ENCODE data around the gene SHISA5.
"Not testable (repeated sequence)": the region's sequence is repeated elsewhere in the genome, so short reads cannot be mapped to it uniquely, and the experiment has no call there.

The SHISA5 gene

GRCh38 chr3:48502121-48502520 is 1.9 kb downstream of the SHISA5 start:
- no peak for DNase-seq (ENCODE audit: low spot score)
- CTCF ChIA-PET = no interaction called here
- peak overlapping the region; percentile 91 for H3K27ac ChIP-seq
- POLR2A ChIA-PET (ENCODE audit: low non-redundant PET) = interaction anchor here (0.7 kb wide), 1 partner anchor 16 kb away, joined by 3 read pairs; no protein-coding TSS in a partner anchor
- TF ChIP-seq, protein P1, sequence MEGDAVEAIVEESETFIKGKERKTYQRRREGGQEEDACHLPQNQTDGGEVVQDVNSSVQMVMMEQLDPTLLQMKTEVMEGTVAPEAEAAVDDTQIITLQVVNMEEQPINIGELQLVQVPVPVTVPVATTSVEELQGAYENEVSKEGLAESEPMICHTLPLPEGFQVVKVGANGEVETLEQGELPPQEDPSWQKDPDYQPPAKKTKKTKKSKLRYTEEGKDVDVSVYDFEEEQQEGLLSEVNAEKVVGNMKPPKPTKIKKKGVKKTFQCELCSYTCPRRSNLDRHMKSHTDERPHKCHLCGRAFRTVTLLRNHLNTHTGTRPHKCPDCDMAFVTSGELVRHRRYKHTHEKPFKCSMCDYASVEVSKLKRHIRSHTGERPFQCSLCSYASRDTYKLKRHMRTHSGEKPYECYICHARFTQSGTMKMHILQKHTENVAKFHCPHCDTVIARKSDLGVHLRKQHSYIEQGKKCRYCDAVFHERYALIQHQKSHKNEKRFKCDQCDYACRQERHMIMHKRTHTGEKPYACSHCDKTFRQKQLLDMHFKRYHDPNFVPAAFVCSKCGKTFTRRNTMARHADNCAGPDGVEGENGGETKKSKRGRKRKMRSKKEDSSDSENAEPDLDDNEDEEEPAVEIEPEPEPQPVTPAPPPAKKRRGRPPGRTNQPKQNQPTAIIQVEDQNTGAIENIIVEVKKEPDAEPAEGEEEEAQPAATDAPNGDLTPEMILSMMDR (conservative IDR thresholded peaks at IDR 0.05; ENCODE audit: low read depth) = no peak

DNA sequence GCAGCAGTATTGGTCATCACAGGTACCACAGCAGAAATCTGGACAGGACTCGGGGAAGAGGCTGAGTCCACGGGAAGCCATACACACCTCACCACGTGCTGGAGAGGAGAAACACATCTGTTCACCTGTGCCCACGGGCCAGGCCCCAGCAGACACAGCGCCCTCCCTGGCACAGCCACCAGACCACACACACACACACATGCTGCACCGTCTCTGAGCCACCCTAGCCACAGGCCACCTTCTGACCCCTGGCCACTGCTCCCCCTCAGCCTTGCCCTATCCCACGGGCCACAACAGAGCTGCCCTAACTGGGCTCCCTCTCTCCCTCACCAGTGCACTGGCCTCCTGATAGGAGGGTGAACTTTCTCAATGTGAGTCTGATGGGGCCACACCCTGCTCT is 2.8 kb downstream of the SHISA5 start:
- POLR2A ChIA-PET (ENCODE audit: low non-redundant PET) = interaction anchor here (0.6 kb wide), 1 partner anchor 61 kb away, joined by 4 read pairs; the partner anchor contains the start of genes CCDC51 and TMA7

GRCh38 chr3:48500656-48501055 is 3.3 kb downstream of the SHISA5 start:
- POLR2A ChIA-PET (ENCODE audit: low non-redundant PET) = interaction anchor here (0.6 kb wide), 2 partner anchors 61 to 954 kb away, joined by 4 read pairs; partner anchors contain the start of genes CCDC51 and TMA7
- no peak for DNase-seq (ENCODE audit: low spot score)
- TF ChIP-seq, protein P1 (conservative IDR thresholded peaks at IDR 0.05; ENCODE audit: low read depth) = no peak
- peak overlapping the region; percentile 91 for H3K27ac ChIP-seq
- CTCF ChIA-PET = no interaction called here

More for the DNA sequence above, 2.8 kb downstream of the SHISA5 start:
- no peak for DNase-seq (ENCODE audit: low spot score)
- TF ChIP-seq, protein P1 (conservative IDR thresholded peaks at IDR 0.05; ENCODE audit: low read depth) = no peak
- CTCF ChIA-PET = no interaction called here
- H3K27ac ChIP-seq = peak overlapping the region; percentile 91

DNA sequence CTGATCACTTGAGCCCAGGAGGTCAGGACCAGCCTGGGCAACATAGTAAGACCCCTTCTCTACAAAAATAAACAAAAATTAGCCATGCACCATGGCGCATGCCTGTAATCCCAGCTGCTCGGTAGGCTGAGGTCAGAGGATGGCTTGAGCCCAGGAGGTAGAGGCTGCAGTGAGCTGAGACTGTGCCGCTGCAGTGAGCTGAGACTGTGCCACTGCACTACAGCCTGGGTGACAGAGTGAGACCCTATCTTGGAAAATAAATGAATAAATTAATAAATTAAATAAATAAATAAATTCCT is 10.8 kb downstream of the SHISA5 start:
- ChIA-PET CTCF (no interaction called here), POLR2A (ENCODE audit: low non-redundant PET) (no interaction called here)
- DNase-seq (ENCODE audit: low spot score) = no peak
- H3K27ac ChIP-seq = peak overlapping the region; percentile 97
- TF ChIP-seq, protein P1 (conservative IDR thresholded peaks at IDR 0.05; ENCODE audit: low read depth) = no peak

- TF ChIP-seq, protein P1 (conservative IDR thresholded peaks at IDR 0.05; ENCODE audit: low read depth) = no peak
- ChIA-PET POLR2A (ENCODE audit: low non-redundant PET) (no interaction called here), CTCF (no interaction called here)
- DNase-seq (ENCODE audit: low spot score) = no peak
- peak overlapping the region; percentile 97 for H3K27ac ChIP-seq
Observed at GRCh38 chr3:48492461-48493202, 11.3 kb downstream of the SHISA5 start.

DNA sequence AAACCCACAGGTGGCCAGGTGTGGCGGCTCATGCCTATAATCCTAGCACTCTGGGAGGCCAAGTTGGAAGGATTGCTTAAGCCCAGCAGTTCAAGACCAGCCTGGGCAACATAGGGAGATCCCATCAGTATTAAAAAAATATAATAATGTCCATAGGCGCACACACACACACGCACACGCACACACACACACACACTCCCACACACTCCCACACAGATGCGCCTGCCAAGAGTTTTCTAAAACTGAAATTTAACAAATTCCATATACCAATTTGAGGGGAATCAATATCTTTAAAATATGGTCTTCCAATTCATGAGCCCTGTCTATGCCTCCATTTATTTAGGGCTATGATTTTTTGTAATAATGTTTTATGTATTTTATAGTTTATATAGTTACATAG is 17.0 kb downstream of the SHISA5 start:
- ChIA-PET POLR2A (ENCODE audit: low non-redundant PET) (no interaction called here), CTCF (no interaction called here)
- H3K27ac ChIP-seq = no peak overlapping the region
- TF ChIP-seq, protein P1 (conservative IDR thresholded peaks at IDR 0.05; ENCODE audit: low read depth) = no peak
- no peak for DNase-seq (ENCODE audit: low spot score)

DNA sequence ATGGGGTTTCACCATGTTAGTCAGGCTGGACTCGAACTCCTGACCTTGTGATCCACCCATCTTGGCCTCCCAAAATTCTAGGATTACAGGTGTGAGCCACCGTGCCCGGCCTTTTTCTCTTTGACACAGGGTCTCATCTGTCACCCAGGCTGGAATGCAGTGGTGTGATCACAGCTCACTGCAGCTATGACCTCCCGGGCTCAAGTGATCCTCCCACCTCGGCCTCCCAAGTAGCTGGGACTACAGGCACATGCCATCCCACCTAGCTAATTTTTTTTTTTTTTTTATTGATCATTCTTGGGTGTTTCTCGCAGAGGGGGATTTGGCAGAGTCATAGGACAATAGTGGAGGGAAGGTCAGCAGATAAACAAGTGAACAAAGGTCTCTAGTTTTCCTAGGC is 21.2 kb downstream of the SHISA5 start:
- peak overlapping the region; percentile 27 for H3K27ac ChIP-seq
- DNase-seq (ENCODE audit: low spot score); CTCF ChIA-PET; POLR2A ChIA-PET (ENCODE audit: low non-redundant PET): not testable (repeated sequence)

GRCh38 chr3:48480891-48481290 is 23.1 kb downstream of the SHISA5 start:
- DNase-seq (ENCODE audit: low spot score); CTCF ChIA-PET; POLR2A ChIA-PET (ENCODE audit: low non-redundant PET): not testable (repeated sequence)
- peak overlapping the region; percentile 27 for H3K27ac ChIP-seq
